Liver (tissue), 3 donors: ENCODE data around the gene CATSPERE.

Source experiments
- CTCF ChIP-seq: fragments of 150-350 bp; IDR thresholded peaks from 2 replicates; pipeline ENCODE4 v1.5.1; 2017; ENCODE audit warnings: improper control_type of control experiment, low read depth, low read length; ENCODE audit not compliant: missing input control
- EGR1 ChIP-seq, 2 donors: IDR thresholded peaks; 2 replicates each; pipeline ENCODE4 v1.6.1; 2016 to 2018; ENCODE audit warnings: antibody characterized with exemption in 2 of 2, low read depth in 2 of 2
- GABPA ChIP-seq, 2 donors: IDR thresholded peaks in 1 of 2; conservative IDR thresholded peaks in 1 of 2; 2 replicates each; pipeline ENCODE4 v1.6.1; 2016; ENCODE audit warnings: antibody characterized with exemption in 2 of 2, mild to moderate bottlenecking in 1 of 2, moderate library complexity in 1 of 2
- JUND ChIP-seq, 2 donors: IDR thresholded peaks; 2 replicates each; pipeline ENCODE4 v1.6.1; 2016; ENCODE audit warnings: antibody characterized with exemption in 2 of 2
- MAX ChIP-seq: IDR thresholded peaks from 2 replicates; pipeline ENCODE4 v1.6.1; 2016; ENCODE audit warnings: antibody characterized with exemption
- NR2F2 ChIP-seq: IDR thresholded peaks from 2 replicates; pipeline ENCODE4 v1.6.1; 2016; ENCODE audit warnings: antibody characterized with exemption
- RAD21 ChIP-seq, 2 donors: IDR thresholded peaks; 2 replicates each; pipeline ENCODE4 v1.6.1; 2016; ENCODE audit warnings: antibody characterized with exemption in 2 of 2, mild to moderate bottlenecking in 2 of 2
- REST ChIP-seq: IDR thresholded peaks from 2 replicates; pipeline ENCODE4 v1.6.1; 2016; ENCODE audit warnings: antibody characterized with exemption, mild to moderate bottlenecking
- TAF1 ChIP-seq: conservative IDR thresholded peaks from 2 replicates; pipeline ENCODE4 v1.6.1; 2016; ENCODE audit warnings: antibody characterized with exemption, mild to moderate bottlenecking
- YY1 ChIP-seq: IDR thresholded peaks from 2 replicates; pipeline ENCODE4 v1.6.1; 2016; ENCODE audit warnings: antibody characterized with exemption, mild to moderate bottlenecking
- donor health status: healthy.
- donor health status: healthy.

GRCh38 chr1:244585867-244586266 is 124.8 kb downstream of the CATSPERE start:
- no peak for TF ChIP-seq CTCF
- TF ChIP-seq RAD21 (IDR thresholded peaks at IDR 0.05) = no peak
- TF ChIP-seq EGR1 (IDR thresholded peaks at IDR 0.05; ENCODE audit: low read depth in 2 of 2) = no peak
- TF ChIP-seq REST = no peak
- no peak for TF ChIP-seq GABPA (IDR thresholded peaks at IDR 0.05 in 1 of 2, conservative IDR thresholded peaks at IDR 0.05 in 1 of 2)
- TF ChIP-seq YY1 = no peak
- no peak for TF ChIP-seq JUND (IDR thresholded peaks at IDR 0.05)
- no peak for TF ChIP-seq TAF1
- no peak for TF ChIP-seq NR2F2
- TF ChIP-seq MAX = no peak
